Measurements from ENCODE around the gene PIEZO1.

DNA sequence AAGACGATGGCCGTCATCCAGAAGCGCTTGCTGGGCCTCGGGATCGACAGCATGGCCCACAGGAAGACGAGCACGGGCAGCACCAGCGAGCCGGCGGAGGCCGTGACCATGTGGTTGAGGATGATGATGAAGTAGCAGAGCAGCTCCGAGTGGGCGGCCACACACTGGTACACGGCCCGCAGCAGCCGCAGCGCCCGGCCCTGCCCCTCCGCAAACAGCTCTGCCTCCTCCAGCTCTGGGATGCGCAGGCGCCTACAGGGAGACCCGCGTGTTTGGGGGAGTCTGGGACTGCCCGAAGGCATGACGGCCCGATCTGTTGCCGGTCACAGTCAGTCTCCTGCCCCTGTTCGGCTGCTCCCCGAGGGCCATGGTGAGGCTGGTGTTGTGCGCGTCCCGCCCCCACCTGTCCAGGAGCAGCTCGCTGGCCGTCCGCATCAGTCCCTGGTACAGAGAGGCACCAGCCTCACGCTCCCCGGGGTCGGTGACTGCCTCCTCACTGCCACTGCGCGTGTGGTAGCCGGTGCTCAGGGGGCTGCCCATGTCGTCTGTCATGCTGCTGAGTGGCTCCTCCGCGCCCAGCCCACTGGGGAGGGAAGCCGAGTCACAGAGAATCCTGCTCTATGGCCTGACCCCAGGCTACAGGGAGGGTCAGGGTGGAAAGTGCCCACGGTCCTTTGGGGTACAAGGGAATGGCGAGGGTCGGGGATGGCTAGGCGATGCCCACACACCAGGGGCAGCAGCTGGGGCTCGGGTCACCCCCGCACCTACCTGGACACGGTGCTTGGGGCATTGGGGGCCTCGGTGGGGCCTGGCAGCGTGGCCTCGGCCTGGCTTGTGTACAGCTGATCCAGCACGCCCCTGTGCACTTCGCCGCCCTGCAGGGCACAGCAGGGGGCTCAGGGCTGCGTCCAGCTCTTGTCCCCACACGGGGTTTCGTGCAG lies 62.9 kb downstream of the PIEZO1 start:
- TF ChIP-seq, protein P1, sequence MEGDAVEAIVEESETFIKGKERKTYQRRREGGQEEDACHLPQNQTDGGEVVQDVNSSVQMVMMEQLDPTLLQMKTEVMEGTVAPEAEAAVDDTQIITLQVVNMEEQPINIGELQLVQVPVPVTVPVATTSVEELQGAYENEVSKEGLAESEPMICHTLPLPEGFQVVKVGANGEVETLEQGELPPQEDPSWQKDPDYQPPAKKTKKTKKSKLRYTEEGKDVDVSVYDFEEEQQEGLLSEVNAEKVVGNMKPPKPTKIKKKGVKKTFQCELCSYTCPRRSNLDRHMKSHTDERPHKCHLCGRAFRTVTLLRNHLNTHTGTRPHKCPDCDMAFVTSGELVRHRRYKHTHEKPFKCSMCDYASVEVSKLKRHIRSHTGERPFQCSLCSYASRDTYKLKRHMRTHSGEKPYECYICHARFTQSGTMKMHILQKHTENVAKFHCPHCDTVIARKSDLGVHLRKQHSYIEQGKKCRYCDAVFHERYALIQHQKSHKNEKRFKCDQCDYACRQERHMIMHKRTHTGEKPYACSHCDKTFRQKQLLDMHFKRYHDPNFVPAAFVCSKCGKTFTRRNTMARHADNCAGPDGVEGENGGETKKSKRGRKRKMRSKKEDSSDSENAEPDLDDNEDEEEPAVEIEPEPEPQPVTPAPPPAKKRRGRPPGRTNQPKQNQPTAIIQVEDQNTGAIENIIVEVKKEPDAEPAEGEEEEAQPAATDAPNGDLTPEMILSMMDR (conservative IDR thresholded peaks at IDR 0.05; ENCODE audit: low read depth in 2 of 2) = no peak
- TF ChIP-seq POLR2AphosphoS5 (IDR thresholded peaks at IDR 0.05; ENCODE audit: low read depth) (no peak), EZH2phosphoT487 (IDR thresholded peaks at IDR 0.05; ENCODE audit: unreplicated experiment) (no peak), EZH2 (IDR thresholded peaks at IDR 0.05; ENCODE audit: low read depth, unreplicated experiment) (no peak), JUNB (IDR thresholded peaks at IDR 0.05; ENCODE audit: unreplicated experiment) (no peak), STAT1 (IDR thresholded peaks at IDR 0.05; ENCODE audit: unreplicated experiment) (no peak), CREB1 (CRISPR knock-in tag; IDR thresholded peaks at IDR 0.05; ENCODE audit: low read depth) (no peak), NANOG (IDR thresholded peaks at IDR 0.05; ENCODE audit: borderline replicate concordance) (no peak), ZNF114 (CRISPR knock-in tag; IDR thresholded peaks at IDR 0.05) (no peak)
- TF ChIP-seq, protein P2, sequence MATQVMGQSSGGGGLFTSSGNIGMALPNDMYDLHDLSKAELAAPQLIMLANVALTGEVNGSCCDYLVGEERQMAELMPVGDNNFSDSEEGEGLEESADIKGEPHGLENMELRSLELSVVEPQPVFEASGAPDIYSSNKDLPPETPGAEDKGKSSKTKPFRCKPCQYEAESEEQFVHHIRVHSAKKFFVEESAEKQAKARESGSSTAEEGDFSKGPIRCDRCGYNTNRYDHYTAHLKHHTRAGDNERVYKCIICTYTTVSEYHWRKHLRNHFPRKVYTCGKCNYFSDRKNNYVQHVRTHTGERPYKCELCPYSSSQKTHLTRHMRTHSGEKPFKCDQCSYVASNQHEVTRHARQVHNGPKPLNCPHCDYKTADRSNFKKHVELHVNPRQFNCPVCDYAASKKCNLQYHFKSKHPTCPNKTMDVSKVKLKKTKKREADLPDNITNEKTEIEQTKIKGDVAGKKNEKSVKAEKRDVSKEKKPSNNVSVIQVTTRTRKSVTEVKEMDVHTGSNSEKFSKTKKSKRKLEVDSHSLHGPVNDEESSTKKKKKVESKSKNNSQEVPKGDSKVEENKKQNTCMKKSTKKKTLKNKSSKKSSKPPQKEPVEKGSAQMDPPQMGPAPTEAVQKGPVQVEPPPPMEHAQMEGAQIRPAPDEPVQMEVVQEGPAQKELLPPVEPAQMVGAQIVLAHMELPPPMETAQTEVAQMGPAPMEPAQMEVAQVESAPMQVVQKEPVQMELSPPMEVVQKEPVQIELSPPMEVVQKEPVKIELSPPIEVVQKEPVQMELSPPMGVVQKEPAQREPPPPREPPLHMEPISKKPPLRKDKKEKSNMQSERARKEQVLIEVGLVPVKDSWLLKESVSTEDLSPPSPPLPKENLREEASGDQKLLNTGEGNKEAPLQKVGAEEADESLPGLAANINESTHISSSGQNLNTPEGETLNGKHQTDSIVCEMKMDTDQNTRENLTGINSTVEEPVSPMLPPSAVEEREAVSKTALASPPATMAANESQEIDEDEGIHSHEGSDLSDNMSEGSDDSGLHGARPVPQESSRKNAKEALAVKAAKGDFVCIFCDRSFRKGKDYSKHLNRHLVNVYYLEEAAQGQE (IDR thresholded peaks at IDR 0.05; ENCODE audit: unreplicated experiment) = no peak

All from GM23338 (cell line).